Fibroblast of peridontal ligament (primary cell): ENCODE measurements around the gene MUC6.

ENCODE experiments used
- DNase-seq: peaks from one replicate; pipeline ENCODE4 v3.0.0-alpha.2; 2010; ENCODE audit errors: extremely low read depth

MUC6 gene

GRCh38 chr11:1023811-1024596 lies 12.5 kb downstream of the MUC6 start:
- DNase-seq: no peak

GRCh38 chr11:1022908-1023810 lies 13.4 kb downstream of the MUC6 start:
- no peak for DNase-seq

DNA sequence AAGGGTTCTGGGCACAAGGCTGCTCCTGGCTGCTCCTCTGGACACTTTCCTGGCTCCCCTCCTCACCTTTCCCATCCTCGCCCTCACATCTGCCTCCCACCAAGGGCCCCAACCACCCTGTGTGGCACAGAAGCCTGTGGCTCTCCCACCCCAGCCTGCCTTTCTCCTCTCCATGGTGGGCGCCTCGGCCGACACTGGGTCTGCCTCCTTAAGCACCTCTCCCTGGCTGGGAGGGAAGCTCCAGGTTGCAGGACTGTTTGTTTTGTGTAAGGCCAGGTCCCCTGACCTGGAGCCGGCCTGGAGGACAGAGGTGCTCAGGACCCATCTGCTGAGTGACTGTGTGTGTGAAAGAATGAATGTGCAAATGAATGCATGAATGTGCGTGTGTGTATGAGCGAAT lies 14.1 kb downstream of the MUC6 start:
- DNase-seq: no peak

GRCh38 chr11:1020211-1020905 lies 16.2 kb downstream of the MUC6 start:
- no peak for DNase-seq

DNA sequence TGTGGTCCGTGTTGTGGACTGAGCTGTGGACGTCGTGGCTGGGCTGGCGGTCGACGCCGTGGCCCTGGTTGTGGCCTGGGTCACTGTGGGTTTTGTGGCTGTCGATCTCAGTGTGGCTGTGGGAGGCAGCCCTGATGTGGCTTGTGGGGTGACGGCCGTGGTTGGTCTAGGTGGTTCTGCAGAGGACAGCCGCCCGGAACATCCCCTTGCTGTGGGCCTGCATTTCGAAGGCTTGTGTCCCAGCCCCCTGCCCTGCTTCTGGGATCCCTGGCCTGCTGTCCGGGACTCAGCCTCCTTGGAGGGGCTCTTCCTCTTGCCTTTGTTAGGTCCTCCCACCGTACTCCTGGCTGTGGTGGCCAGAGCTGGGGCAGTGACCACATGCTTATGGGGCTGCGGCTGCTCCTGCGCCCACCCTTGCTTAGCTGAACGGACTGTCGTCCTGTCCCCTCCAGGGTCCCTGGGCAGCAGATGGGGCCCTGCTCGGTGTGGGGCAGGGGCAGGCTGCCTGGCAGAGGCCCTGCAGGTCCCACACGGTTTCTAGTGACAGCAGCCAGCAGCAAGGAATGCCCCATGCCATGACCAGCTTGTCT lies 17.1 kb downstream of the MUC6 start:
- DNase-seq: no peak

DNA sequence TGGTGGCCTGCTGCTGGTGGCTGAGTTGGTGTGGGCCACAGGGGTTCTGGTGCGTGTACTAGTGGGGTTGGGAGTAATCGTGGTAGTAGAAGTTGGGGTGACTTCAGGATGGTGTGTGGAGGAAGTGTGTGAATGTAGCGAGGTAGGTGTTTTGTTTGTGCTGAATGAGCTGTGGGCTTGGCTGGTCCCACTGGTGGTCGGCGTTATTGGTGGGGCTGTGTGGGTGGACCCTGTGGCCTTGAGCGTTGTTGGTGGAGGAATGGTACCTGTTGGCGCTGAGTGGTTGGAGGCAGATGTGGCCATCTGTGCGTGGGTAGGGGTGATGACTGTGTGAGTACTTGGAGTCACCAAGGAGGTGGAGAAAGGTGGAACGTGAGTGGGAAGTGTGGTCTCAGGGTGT lies 18.4 kb downstream of the MUC6 start:
- no peak for DNase-seq

- peak; percentile 2 for DNase-seq
These were observed 19.1 kb downstream of the MUC6 start for GRCh38 chr11:1017269-1018005.

- DNase-seq: peak; percentile 1
These were observed 19.9 kb downstream of the MUC6 start for GRCh38 chr11:1016610-1017126.

DNA sequence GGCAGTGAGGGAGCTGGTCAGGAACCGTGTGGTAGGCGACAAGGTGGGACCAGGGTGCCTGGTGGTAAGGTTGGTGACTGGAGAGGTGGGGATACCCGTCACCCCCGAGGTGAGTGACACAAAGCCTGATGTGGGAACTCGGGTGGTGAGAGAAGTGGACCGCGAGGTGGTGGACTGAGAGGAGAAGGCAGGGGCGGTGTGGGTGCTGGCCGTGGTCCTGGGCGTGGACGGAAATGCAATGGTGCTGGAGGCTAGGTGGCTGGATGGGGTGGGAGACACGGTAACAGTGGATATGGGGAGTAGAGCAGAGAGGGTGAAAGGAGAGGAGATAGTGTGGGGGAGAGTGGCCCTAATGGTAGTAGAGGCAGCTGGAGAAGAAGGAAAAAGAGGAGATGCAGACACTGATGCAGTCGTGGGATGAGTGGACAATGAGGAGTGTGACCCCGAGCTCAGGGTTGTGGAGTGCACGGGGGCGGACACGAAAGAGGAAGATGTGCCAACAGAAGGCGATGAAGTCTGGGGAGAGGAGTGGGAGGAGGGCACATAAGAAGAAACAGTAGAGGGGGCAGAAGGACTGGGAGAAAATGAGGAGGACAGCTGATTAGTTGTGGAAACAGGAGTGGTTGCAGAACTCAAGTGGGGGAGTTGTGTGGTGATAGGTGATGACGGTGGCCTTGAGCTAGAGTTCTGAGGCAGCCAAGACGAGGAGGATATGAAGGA lies 20.5 kb downstream of the MUC6 start:
- no peak for DNase-seq

DNA sequence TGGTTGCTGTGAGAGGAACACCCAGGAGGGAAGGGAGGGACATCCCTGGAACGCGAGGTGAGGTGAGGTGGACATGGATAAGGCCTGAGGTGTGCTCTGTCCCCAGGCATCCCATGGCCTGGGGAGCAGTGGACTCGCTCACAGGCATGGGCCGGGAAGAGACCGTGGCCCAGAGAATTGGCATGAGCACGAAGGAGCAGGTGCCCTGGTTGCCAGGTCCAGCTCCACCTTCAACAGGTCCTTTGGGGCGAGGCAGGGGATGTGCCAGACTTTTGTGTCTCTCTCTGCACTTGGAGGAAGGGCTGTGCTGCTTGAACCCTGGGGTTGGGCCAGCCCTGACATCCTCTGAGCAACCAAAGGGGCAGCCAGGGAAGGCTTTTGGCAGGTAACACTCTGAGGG lies 21.5 kb downstream of the MUC6 start:
- DNase-seq: no peak

- DNase-seq: no peak
These were observed 22.2 kb downstream of the MUC6 start for GRCh38 chr11:1014276-1014675.

- no peak for DNase-seq
These were observed 22.9 kb downstream of the MUC6 start for GRCh38 chr11:1013631-1013935.

GRCh38 chr11:1012740-1013630 lies 23.5 kb downstream of the MUC6 start:
- no peak for DNase-seq

GRCh38 chr11:1012291-1012690 lies 24.2 kb downstream of the MUC6 start:
- no peak for DNase-seq

- no peak for DNase-seq
These were observed 25.2 kb downstream of the MUC6 start for GRCh38 chr11:1011320-1011698.

DNA sequence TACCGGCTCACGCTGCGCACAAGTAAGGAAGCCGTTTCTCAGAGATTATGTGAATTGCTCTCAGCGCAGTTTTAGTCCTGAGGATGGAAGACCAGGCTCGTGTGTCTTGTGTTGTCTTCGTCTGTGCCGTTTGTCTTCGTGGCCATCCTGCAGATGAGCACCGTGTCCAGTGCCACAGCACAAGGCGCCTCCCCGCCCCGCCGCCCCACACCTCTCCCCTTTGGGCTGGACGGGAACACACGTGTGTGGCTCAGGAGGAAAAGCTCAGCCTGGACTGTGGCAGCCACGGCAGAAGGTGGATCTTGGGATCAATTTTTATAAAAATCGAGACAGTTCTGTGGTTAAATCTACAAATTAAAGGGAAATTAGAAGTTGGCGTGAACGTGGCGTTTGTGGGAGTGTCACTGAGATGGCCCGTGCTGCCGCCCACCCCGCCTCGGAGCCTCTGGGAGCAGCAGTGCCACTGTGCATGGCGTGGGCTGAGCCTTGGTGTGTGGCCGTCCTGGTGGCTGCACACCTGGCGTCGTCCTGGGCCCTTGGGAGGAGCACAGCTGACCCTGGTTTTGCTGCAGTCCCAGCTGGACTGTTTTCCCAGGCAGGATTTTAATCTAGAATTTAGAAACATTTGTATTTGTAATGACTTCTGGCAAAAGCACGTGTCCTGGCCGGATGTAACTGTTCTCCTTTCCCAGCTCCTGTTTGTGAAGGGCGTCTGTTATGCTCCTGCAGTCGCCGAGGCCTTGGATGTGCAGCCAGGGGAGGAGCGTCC lies 25.8 kb downstream of the MUC6 start:
- DNase-seq: no peak

- DNase-seq: no peak
These were observed 26.5 kb downstream of the MUC6 start for GRCh38 chr11:1009991-1010390.

DNA sequence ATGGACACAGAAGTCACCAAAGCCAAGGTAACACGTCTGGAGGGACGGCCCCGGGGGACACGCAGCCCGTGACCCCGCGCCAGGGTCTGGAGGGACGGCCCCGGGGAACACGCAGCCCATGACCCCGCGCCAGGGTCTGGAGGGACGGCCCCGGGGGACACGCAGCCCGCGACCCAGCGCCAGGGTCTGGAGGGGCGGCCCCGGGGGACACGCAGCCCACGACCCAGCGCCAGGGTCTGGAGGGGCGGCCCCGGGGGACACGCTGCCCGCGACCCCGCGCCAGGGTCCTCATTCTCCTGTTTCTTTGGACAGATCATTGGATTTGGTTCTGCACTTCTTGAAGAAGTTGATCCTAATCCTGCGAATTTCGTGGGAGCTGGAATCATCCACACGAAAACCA lies 27.1 kb downstream of the MUC6 start:
- no peak for DNase-seq

GRCh38 chr11:1008803-1009145 lies 27.7 kb downstream of the MUC6 start:
- DNase-seq: no peak
